HUDEP-2 (cell line): ENCODE data around the gene FAM120A.

Experiments used
- DNase-seq, 76 experiments: peaks; one replicate each; lab custom pipeline; 2025; ENCODE audit not compliant: unreplicated experiment in 76 of 76; lab: John Stamatoyannopoulos, UW

FAM120A gene

DNA sequence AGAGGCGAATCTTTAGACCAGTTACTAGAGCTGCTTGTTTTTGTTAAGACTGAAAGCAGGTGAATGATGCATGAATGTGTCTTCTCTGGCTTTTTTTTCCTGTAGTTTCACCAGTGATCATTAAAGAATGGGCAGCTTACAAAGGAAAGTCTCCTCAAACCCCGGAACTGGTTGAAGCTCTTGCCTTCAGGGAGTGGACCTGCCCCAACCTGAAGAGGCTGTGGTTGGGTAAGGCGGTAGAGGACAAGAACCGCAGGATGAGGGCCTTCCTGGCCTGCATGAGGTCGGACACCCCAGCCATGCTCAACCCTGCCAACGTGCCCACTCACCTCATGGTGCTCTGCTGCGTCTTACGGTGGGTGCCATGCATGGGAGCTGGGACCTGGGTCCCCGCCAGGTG is 91.6 kb downstream of the FAM120A start:
- no peak for DNase-seq

DNA sequence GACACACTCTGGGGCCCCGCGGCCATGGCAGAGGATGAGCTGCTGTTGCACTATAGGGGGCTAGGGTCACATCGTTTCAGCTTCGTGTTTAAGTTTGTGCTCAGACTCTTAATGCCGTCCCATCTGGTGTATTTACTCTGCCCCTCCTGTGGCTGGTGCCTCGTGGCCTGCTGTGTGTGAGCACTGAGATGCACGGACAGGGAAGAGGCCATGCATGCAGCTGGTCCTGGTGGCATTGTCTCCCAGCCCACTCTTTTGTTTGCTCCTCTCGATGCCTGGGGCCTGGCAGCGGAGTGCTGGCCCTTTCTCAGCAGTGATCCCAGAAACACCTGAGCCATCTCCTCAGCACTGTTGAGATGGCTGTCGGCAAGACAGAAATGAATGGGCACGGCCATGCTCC is 94.9 kb downstream of the FAM120A start:
- DNase-seq = no peak

DNA sequence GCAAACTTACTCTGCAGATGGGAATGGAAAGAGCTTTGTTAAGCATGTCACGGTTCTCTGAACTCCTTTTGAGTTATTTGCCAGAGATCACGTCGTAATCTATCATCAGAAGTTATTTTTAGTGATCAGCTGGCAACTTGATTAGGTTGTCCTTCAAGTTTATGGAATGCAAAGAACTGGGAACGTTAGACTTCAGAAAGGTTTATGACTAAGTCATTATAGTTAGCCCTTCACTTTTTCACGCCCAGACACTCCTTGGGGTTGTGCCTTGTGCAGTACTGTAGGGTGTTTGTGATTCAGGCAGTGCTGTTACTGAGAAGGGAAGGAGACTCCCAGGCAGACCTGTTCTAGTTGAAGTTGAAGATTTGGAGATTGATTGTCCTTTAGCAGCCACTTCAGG is 98.1 kb downstream of the FAM120A start:
- DNase-seq = no peak

DNA sequence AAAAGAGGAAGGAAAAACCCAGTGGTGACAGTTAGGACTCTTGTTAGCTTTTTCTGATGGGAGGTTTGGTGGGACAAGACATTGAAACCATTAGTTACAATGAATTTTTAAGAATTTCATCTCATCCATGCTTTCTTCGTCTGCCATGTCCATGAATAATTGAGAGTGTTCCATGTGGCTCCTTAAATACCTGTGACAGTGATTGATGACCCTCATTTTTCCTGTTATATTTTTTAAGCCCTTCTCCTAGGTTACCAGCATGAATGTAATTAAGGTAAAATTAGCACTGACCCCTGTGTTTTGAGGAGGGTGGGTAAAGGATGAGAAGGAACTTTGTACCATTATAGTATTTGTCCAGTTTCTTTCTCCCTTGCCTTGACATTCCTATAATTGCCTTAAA is 101.4 kb downstream of the FAM120A start:
- DNase-seq = no peak

DNA sequence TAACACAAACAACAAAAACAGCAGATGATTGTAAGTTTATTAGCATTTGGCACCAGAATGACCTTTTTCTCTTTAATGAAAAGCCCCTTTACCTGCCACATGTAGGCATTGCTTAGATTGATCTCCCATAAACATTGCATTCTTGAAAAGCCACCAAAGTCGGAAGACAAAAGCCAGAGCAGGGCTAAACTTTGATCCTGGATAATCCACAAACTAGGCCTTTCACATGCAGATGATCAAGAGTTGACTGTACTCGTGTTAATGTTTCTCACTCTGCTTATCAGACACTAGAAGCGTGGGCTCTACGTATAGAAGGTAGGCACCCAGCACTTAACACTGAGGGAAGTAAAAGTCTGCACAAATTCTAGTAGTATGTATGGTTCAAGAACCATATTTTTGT is 103.9 kb downstream of the FAM120A start:
- DNase-seq = no peak

DNA sequence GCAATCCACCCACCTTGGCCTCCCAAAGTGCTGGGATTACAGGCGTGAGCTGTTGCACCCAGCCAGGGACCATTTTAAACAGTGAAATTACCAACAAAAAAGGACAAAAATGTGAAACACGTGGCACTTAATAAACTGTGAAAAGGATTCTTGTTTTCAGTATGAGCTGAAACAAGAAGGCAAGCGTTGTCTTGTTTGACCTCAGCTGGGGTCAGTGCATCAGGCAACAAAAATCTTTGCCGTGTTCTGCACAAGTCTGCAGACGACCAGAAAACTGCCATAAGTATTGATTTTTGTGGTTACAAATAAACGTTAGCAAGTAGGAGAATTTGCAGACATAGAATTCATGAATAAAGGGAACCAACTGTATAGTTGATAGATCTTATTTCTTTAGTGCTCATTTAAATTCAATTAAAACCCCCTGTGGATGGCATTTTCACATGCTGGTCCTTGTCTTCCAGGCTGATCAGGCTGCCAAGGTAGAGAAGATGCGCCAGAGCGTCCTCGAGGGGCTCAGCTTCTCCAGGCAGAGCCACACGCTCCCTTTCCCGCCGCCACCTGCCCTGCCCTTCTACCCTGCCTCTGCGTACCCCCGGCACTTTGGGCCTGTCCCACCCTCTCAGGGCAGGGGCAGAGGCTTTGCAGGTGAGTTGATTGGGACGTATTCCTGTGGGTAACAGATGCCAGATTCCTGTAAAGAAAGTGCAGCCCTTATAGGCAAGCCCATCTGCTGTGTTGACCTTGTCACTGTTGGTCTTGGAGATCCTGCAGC is 106.1 kb downstream of the FAM120A start:
- no peak for DNase-seq

DNA sequence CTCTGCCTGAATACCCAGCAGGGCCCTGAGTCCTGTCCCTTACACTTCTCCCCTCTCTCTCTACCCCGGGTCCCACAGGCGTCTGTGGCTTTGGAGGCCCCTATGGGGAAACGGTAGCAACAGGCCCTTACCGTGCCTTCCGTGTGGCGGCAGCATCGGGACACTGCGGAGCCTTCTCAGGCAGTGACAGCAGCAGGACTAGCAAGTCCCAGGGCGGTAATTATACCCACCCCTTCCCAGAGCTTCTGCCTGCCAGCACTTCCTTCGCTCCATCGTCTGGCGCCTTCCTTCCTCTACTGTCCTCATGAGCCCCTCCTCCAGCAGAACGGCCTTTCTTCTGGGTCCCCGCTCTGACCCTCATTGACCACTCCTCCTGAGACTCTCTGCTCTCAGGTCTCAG is 107.0 kb downstream of the FAM120A start:
- no peak for DNase-seq

DNA sequence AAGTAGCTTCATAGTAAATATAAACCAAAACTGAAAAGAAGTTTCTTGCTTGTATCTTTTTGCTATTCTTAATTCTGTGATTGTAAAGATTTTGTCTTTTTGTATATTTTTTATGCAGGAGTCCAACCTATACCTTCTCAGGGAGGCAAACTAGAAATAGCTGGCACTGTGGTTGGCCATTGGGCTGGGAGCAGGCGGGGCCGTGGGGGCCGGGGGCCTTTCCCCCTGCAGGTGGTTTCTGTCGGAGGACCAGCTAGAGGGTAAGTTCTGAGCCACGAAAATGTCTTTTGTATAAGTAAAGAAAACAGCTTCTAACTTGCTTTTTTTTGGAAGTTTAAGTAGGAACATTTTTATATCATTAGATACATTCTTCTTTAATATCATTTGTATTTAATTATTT is 109.5 kb downstream of the FAM120A start:
- DNase-seq = no peak

DNA sequence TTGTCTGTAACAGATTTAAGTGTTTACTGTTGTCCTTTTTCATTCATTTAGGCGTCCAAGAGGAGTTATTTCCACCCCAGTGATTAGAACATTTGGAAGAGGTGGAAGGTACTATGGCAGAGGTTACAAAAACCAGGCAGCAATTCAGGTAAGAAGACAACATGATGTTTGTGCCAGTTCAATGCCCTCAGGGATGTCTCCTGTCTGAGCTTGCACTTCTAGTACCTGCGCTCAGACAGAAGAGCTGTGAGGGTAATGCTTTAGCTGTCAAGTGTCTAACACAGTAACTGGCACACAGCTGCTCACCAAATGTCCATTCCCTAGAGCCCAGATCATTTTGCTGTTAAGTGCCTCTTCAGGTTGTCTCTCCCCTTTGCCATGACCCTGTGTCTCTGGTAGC is 110.7 kb downstream of the FAM120A start:
- DNase-seq = no peak

DNA sequence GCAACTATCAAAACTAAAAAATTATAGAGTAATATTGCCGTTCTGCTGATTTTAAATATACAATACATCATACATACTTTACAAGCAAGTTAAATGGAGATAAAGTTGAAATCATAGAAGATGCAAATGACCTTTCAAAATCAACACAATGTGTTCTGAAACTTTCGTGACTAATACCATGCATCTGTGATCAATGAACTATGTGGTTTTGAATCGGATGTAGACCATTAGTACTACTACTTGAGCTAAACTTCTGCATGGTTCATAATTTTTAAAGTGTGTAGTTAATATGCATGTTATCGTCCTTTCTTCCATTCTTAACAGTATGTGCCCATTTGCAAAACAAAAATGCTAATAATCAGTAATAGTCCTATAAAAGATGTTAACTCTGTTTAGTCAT is 113.6 kb downstream of the FAM120A start:
- no peak for DNase-seq

DNA sequence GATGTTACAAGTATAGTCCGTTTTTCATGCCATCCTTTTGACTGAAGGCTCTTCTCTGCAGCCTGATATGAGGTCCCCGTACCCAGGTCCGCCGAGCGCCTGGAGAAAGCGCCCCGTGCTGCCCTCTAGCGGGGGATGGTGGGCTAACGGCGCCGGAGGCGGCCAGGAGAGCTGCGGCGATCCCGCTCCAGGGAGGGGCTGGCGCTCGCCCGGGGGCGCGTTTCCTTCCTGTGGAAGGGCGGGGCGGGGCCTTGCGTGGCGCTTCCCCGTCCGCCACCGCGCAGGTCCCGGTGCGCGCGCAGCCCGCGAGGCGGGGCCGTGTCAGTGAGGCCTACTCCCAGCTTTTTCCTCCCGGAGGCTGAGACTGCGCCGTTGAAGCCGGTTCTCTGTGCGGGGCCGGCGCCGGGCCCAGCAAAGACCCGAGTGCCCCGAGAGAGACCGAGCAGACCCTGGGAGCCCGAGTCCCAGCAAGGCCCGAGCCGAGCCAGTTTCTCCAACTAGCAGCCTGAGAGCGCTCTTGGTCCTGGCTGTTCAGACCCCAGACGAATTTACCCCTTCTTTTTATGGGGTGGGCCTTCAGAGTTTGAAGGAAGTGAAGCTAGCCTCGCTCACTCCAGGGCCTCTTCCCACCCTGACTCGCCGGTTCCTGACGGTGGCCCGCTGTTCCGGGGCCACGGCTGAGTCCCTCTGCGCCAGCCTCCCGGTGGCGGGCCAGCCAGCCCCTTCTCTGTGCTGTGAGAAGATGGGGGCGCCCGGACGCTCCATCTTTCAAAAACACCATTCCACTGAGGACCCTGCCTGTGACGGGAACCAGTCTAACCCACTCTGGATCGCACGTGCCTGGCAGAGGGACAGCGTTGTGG is 115.2 kb downstream of the FAM120A start:
- peak in 75 of 76 experiments; percentile 47 to 99 (median 95) for DNase-seq

DNA sequence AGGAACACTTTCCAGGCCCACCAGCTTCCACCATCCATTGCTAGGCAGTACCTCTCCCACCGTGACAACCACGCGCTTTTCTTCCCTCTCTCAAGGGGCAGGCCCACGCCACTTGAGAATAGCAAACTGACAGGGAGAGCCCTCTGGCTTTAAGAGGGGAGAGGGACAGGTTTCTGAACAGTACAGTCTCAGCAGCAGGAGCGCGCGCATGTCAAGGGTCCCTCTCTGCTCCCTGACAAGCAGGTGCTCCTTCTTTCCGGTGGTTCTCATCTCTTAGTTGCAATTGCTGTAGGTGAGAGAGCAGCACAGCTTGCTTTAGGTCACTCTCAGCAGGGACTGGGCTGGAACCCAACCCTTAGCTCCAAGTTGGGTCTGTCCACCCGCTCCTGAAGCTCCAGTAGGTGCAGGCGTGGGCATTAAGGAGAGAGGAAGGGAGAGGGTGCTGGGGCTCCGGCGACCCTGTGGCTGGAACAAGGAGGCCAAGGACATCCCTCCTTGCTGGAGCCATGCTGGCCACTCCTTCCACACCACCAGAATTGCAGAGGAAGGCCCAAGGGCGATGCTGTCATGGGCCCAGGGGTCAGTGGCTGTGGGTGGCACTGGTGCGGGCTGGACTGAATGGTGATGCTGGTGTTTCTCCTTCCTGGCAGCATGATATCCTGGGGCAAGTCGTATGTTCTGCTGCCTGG is 115.9 kb downstream of the FAM120A start:
- peak in 1 of 76 experiments; percentile 5 for DNase-seq

DNA sequence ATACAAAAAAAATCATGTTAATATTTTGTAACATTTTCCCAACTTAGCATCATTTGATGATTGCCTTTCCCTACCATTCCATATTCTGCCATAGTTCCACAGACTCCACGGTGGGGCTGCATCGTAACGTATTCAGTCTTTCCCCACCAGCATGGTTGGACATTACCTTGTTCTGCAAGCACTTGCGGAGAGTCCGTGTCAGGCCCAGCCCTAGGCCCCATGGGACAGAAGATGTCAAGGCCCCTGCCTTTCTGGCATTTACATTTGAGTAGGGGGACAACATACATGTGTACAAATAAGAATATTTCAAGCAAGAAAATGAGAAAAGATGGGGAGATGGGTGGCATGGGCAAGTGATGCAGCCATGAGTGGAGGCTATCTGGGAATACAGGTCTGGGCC is 116.7 kb downstream of the FAM120A start:
- no peak for DNase-seq

DNA sequence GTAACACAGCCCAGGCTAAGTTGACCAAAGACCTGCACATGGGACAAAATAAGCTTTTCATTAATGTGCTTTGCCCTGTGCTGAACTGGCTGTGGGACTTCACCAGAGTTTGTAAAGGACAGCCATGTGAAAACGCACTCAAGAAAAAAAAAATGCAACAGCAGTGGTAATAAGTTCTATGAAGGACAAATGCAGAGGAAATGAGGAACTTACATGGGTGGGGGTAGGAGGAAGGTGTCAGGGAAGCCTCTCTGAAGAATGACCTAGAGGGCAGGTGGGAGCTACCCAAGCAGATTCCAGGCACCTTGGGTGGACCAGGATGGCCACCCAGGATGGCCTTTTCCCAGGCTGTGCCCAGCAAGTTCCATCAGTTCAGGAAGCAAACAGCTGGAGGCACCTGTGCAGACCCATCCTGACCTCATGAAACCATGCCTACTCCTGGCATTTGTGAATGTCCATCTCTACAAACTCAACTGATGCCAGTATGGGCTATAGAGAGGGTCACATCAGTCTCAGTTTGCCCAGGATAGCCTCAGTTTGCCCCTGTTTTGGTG is 118.2 kb downstream of the FAM120A start:
- no peak for DNase-seq

DNA sequence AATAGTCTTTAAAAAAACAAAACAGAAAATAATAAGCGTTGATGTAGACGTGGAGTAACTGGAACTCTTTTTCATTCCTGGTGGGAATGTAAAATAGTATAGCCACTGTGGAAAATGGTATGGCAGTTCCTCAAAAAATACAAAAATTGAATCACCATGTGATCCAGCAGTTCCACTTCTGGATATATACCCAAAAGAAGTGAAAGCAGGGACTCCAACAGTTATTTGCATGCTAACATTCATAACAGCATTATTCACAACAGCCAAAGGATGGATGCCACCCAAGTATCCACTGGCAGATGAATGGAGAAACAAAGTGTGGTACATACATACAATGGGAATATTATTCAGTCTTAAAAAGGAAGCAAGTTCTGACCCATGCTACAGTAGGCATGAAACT is 120.7 kb downstream of the FAM120A start:
- DNase-seq = no peak

DNA sequence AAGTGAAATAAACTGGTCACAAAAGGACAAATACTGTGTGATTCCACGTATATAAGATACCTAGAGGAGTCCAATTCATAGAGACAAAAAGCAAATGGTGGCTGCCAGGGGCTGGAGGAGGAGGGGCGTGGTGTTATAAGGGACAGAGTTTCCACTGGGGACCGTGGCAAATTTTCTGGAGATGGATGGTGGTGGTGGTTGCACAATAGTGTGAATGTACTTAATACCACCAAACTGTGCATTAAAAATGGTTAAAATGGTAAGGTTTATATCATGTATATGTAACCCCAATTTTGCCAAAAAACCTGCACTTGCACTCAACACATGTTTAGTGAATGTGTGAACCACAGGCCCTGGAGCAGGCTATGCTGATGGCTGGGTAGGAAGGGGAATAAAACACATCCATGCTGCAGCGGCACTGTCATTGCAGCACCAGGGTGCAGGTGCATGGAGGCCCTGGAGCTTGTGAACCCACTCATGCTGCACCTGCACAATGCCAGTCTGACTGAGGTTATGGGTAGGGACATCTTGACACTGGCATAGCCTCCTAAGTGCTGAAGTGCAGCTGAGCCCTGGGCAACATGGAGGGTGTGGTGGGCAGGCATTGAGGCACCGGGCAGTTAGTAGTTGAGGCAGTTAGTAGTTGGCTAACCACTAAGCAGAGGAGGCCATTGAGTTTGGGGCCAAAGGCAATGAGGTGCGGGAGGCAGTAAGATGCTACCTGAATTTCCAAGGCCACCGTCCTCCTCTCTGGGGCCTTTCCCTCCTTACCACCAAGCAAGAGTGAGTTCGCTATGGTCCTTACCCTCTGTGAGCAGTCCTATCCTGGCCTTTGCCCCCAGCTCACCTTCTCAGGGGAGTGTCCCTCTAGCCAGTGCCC is 121.4 kb downstream of the FAM120A start:
- DNase-seq = no peak

DNA sequence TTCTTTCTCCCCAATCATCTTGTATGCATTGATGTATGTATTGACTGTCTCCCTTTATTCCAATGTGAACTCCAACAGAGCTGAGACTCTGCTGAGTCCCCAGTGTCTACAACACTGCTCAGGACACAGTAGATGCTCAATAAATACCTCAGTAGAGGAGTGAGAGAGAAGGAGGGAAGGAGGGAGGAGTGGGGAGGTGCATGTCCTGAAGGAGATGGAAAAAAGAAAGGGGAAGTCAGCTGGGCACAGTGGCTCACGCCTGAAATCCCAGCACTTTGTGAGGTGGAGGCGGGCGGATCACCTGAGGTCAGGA is 122.0 kb downstream of the FAM120A start:
- no peak for DNase-seq

DNA sequence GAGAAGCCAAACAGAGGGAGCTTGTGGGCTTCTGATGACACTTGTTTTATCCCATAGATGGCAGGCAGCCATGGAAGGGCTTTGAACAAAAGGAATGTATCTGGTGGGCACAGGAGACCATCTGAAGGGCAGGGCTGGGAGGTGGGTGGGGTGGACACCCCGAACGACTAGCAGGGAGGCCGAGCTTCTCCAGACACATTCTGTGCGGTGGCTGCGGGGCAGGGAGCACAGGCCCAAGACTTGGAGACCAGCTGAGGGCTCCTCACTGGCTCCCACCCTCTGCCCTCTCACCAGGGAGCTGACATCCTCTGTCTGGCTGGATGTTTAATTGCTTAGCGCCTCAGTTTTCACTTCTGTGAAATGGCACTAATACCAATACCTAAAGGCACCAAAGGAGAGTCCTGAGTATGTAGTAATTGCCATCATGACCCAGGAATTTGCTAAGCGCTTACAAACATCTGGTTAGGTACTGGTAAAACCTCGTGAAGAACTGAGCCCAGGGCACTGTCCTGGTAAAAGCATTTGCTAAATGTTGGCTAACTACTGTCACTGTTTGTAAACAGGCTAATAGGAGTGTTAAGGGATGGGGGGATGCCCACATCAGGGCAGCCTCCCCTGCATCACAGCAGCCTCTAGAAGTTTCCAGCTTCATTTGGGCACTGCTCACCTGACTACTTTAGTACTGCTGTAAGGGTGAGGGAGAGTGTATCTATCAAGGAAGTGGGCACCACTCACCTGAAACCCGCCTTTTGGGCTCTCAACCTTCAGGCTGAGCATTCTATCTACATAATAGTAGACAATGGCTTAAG is 122.8 kb downstream of the FAM120A start:
- DNase-seq = no peak
